ENCODE measurements around the gene GAST. TPM values are rescaled to one million over a fixed set of nuclear protein-coding genes. Genes with fewer than 3 reads are reported as not detected.

GAST gene
- total and polyA plus RNA-seq, 7 experiments from 2014 or later, result not detected

- Histone ChIP-seq H3K36me3 (ENCODE audit: control insufficient read depth in 2 of 3, insufficient read depth in 3 of 3, low read length in 3 of 3) (no peaks in the 10 kb centered on the region), H3K27ac (ENCODE audit: low read depth, low read length) (no peak overlapping the region), H3K4me3 (ENCODE audit: low read length) (no peak overlapping the region), H3K4me1 (ENCODE audit: control insufficient read depth in 2 of 2, insufficient read depth in 2 of 2, low read length in 2 of 2) (no peaks in the 10 kb centered on the region), H3K9me3 (ENCODE audit: control insufficient read depth in 2 of 3, low read length in 3 of 3) (no peaks in the 10 kb centered on the region), H3K27me3 (ENCODE audit: control insufficient read depth in 2 of 2, insufficient read depth in 2 of 2, low read length in 2 of 2) (no peaks in the 10 kb centered on the region)
- no peaks in the 10 kb centered on the region for H3K36me3 Mint-ChIP-seq
- H3K27ac Mint-ChIP-seq, result peak overlapping the region in 4 of 9 donors; percentile 8 to 59 (median 30)
- ATAC-seq (peak; percentile 77), DNase-seq (peak in 3 of 9 donors; percentile 19 to 34 (median 24))
- H3K27me3 Mint-ChIP-seq, result peaks cover 0 to 15% (median 0%) of the 10 kb centered on the region in 5 donors
- ChIA-PET CTCF (no interaction called here), POLR2A (no interaction called here)
- intact Hi-C loops (cut with micrococcal nuclease), result no loop called here
- H3K9me3 Mint-ChIP-seq, result no peaks in the 10 kb centered on the region
- peaks cover 0 to 9% (median 7%) of the 10 kb centered on the region in 7 donors for H3K4me1 Mint-ChIP-seq
- peak overlapping the region in 1 of 10 donors; percentile 33 for H3K4me3 Mint-ChIP-seq
These were observed 5.5 kb downstream of the GAST start for GRCh38 chr17:41717408-41718286.

GRCh38 chr17:41718287-41718645 is 6.1 kb downstream of the GAST start:
- Mint-ChIP-seq H3K27ac (peak overlapping the region in 1 of 9 donors; percentile 41), H3K4me3 (no peak overlapping the region), H3K9me3 (no peaks in the 10 kb centered on the region), H3K36me3 (no peaks in the 10 kb centered on the region), H3K4me1 (peaks cover 0 to 9% (median 7%) of the 10 kb centered on the region in 7 donors), H3K27me3 (peaks cover 0 to 15% (median 0%) of the 10 kb centered on the region in 5 donors)
- Histone ChIP-seq H3K27ac (ENCODE audit: low read depth, low read length) (no peak overlapping the region), H3K9me3 (ENCODE audit: control insufficient read depth in 2 of 3, low read length in 3 of 3) (no peaks in the 10 kb centered on the region), H3K36me3 (ENCODE audit: control insufficient read depth in 2 of 3, insufficient read depth in 3 of 3, low read length in 3 of 3) (no peaks in the 10 kb centered on the region), H3K4me3 (ENCODE audit: low read length) (no peak overlapping the region), H3K27me3 (ENCODE audit: control insufficient read depth in 2 of 2, insufficient read depth in 2 of 2, low read length in 2 of 2) (no peaks in the 10 kb centered on the region), H3K4me1 (ENCODE audit: control insufficient read depth in 2 of 2, insufficient read depth in 2 of 2, low read length in 2 of 2) (no peaks in the 10 kb centered on the region)
- DNase-seq (no peak), ATAC-seq (no peak)
- ChIA-PET CTCF (no interaction called here), POLR2A (interaction anchor here (0.8 kb wide), 1 partner anchor 30 kb away, joined by 3 read pairs; the partner anchor contains the start of gene EIF1)
- intact Hi-C loops (cut with micrococcal nuclease), result no loop called here

- Histone ChIP-seq H3K4me1 (ENCODE audit: control insufficient read depth in 2 of 2, insufficient read depth in 2 of 2, low read length in 2 of 2) (no peaks in the 10 kb centered on the region), H3K36me3 (ENCODE audit: control insufficient read depth in 2 of 3, insufficient read depth in 3 of 3, low read length in 3 of 3) (no peaks in the 10 kb centered on the region), H3K27me3 (ENCODE audit: control insufficient read depth in 2 of 2, insufficient read depth in 2 of 2, low read length in 2 of 2) (no peaks in the 10 kb centered on the region), H3K27ac (ENCODE audit: low read depth, low read length) (no peak overlapping the region), H3K9me3 (ENCODE audit: control insufficient read depth in 2 of 3, low read length in 3 of 3) (no peaks in the 10 kb centered on the region), H3K4me3 (ENCODE audit: low read length) (no peak overlapping the region)
- CTCF ChIA-PET, result no interaction called here
- H3K27me3 Mint-ChIP-seq, result peaks cover 0 to 25% (median 9%) of the 10 kb centered on the region in 5 donors
- peaks cover 0 to 3% (median 0%) of the 10 kb centered on the region in 11 donors for H3K9me3 Mint-ChIP-seq
- intact Hi-C loops (cut with micrococcal nuclease), result no loop called here
- DNase-seq (no peak), ATAC-seq (no peak)
- no peak overlapping the region for H3K27ac Mint-ChIP-seq
- no peak overlapping the region for H3K4me3 Mint-ChIP-seq
- no peaks in the 10 kb centered on the region for H3K36me3 Mint-ChIP-seq
- POLR2A ChIA-PET, result interaction anchor here (0.6 kb wide), 1 partner anchor 385 kb away, joined by 3 read pairs; no protein-coding TSS in a partner anchor
- peaks cover 0 to 8% (median 6%) of the 10 kb centered on the region in 7 donors for H3K4me1 Mint-ChIP-seq
These were observed 10.1 kb downstream of the GAST start for GRCh38 chr17:41722231-41722630.

GRCh38 chr17:41723801-41724475 is 11.8 kb downstream of the GAST start:
- Mint-ChIP-seq H3K4me1 (no peaks in the 10 kb centered on the region), H3K36me3 (no peaks in the 10 kb centered on the region), H3K9me3 (peaks cover 0 to 3% (median 0%) of the 10 kb centered on the region in 11 donors), H3K27ac (no peak overlapping the region), H3K4me3 (no peak overlapping the region), H3K27me3 (peaks cover 0 to 32% (median 9%) of the 10 kb centered on the region in 5 donors)
- Histone ChIP-seq H3K27me3 (ENCODE audit: control insufficient read depth in 2 of 2, insufficient read depth in 2 of 2, low read length in 2 of 2) (no peaks in the 10 kb centered on the region), H3K4me1 (ENCODE audit: control insufficient read depth in 2 of 2, insufficient read depth in 2 of 2, low read length in 2 of 2) (no peaks in the 10 kb centered on the region), H3K4me3 (ENCODE audit: low read length) (no peak overlapping the region), H3K27ac (ENCODE audit: low read depth, low read length) (no peak overlapping the region), H3K9me3 (ENCODE audit: control insufficient read depth in 2 of 3, low read length in 3 of 3) (no peaks in the 10 kb centered on the region), H3K36me3 (ENCODE audit: control insufficient read depth in 2 of 3, insufficient read depth in 3 of 3, low read length in 3 of 3) (no peaks in the 10 kb centered on the region)
- POLR2A ChIA-PET, result interaction anchor here (0.6 to 1.2 kb wide), 3 partner anchors 34 to 201 kb away, joined by 3 to 4 read pairs (median 3); partner anchors contain the start of gene EIF1
- CTCF ChIA-PET, result no interaction called here
- intact Hi-C loops (cut with micrococcal nuclease), result no loop called here
- DNase-seq, result no peak
- no peak for ATAC-seq

- H3K4me3 Mint-ChIP-seq, result no peak overlapping the region
- H3K4me1 Mint-ChIP-seq, result no peaks in the 10 kb centered on the region
- ChIA-PET POLR2A (interaction anchor here (0.6 to 1.2 kb wide), 3 partner anchors 34 to 201 kb away, joined by 3 to 4 read pairs (median 3); partner anchors contain the start of gene EIF1), CTCF (interaction anchor here (0.9 kb wide), 1 partner anchor 78 kb away, joined by 3 read pairs; no protein-coding TSS in a partner anchor)
- H3K4me3 ChIP-seq (ENCODE audit: low read length), result no peak overlapping the region
- H3K9me3 ChIP-seq (ENCODE audit: control insufficient read depth in 2 of 3, low read length in 3 of 3), result no peaks in the 10 kb centered on the region
- H3K27ac Mint-ChIP-seq, result no peak overlapping the region
- ATAC-seq (no peak), DNase-seq (no peak)
- intact Hi-C loops (cut with micrococcal nuclease), result no loop called here
- H3K9me3 Mint-ChIP-seq, result peaks cover 0 to 3% (median 0%) of the 10 kb centered on the region in 11 donors
- H3K27me3 ChIP-seq (ENCODE audit: control insufficient read depth in 2 of 2, insufficient read depth in 2 of 2, low read length in 2 of 2), result no peaks in the 10 kb centered on the region
- H3K36me3 ChIP-seq (ENCODE audit: control insufficient read depth in 2 of 3, insufficient read depth in 3 of 3, low read length in 3 of 3), result no peaks in the 10 kb centered on the region
- no peaks in the 10 kb centered on the region for H3K4me1 ChIP-seq (ENCODE audit: control insufficient read depth in 2 of 2, insufficient read depth in 2 of 2, low read length in 2 of 2)
- H3K27me3 Mint-ChIP-seq, result peaks cover 0 to 32% (median 9%) of the 10 kb centered on the region in 5 donors
- H3K36me3 Mint-ChIP-seq, result no peaks in the 10 kb centered on the region
- H3K27ac ChIP-seq (ENCODE audit: low read depth, low read length), result no peak overlapping the region
These were observed 12.4 kb downstream of the GAST start for GRCh38 chr17:41724476-41725050.

GRCh38 chr17:41725134-41725533 is 13.0 kb downstream of the GAST start:
- intact Hi-C loops (cut with micrococcal nuclease), result no loop called here
- Mint-ChIP-seq H3K27me3 (peaks cover 0 to 32% (median 9%) of the 10 kb centered on the region in 5 donors), H3K9me3 (peaks cover 0 to 3% (median 0%) of the 10 kb centered on the region in 11 donors), H3K27ac (no peak overlapping the region), H3K36me3 (no peaks in the 10 kb centered on the region), H3K4me1 (no peaks in the 10 kb centered on the region), H3K4me3 (no peak overlapping the region)
- H3K27ac ChIP-seq (ENCODE audit: low read depth, low read length), result no peak overlapping the region
- ATAC-seq (no peak), DNase-seq (no peak)
- no peak overlapping the region for H3K4me3 ChIP-seq (ENCODE audit: low read length)
- no peaks in the 10 kb centered on the region for H3K4me1 ChIP-seq (ENCODE audit: control insufficient read depth in 2 of 2, insufficient read depth in 2 of 2, low read length in 2 of 2)
- CTCF ChIA-PET, result interaction anchor here (0.6 to 0.9 kb wide), 2 partner anchors 10 to 77 kb away, joined by 3 read pairs; partner anchors contain the start of gene HAP1
- H3K27me3 ChIP-seq (ENCODE audit: control insufficient read depth in 2 of 2, insufficient read depth in 2 of 2, low read length in 2 of 2), result no peaks in the 10 kb centered on the region
- no peaks in the 10 kb centered on the region for H3K36me3 ChIP-seq (ENCODE audit: control insufficient read depth in 2 of 3, insufficient read depth in 3 of 3, low read length in 3 of 3)
- POLR2A ChIA-PET, result interaction anchor here (1.2 kb wide), 1 partner anchor 35 kb away, joined by 3 read pairs; no protein-coding TSS in a partner anchor
- H3K9me3 ChIP-seq (ENCODE audit: control insufficient read depth in 2 of 3, low read length in 3 of 3), result no peaks in the 10 kb centered on the region
